GM19468 (cell line): ENCODE results near the gene SRPRB.
"Not testable (repeated sequence)": the region's sequence is repeated elsewhere in the genome, so short reads cannot be mapped to it uniquely, and the experiment has no call there.

Experiments
- ATAC-seq: cut with Tn5 transposase; IDR thresholded peaks from one replicate; pipeline ENCODE4 v1.9.1; 2021; ENCODE audit warnings: mild to moderate bottlenecking, moderate library complexity, moderate number of reproducible peaks; ENCODE audit not compliant: unreplicated experiment; ENCODE audit errors: extremely low read depth

Gene SRPRB

GRCh38 chr3:133777807-133778568 is 27.6 kb upstream of the SRPRB start:
- no peak for ATAC-seq

- no peak for ATAC-seq
These were observed 25.9 kb upstream of the SRPRB start for GRCh38 chr3:133779626-133780203.

DNA sequence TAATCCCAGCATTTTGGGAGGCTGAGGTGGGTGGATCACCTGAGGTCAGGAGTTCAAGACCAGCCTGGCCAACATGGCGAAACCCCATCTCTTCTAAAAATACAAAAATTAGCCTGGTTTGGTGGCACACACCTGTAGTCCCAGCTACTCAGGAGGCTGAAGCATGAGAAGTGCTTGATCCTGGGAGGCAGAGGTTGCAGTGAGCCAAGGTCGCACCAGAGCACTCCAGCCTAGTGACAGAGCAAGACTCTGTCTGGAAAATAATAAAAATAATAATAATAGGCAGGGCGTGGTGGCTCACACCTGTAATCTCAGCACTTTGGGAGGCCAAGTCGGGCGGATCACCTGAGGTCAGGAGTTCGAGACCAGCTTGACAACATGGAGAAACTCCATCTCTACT is 24.9 kb upstream of the SRPRB start:
- ATAC-seq: not testable (repeated sequence)

GRCh38 chr3:133781570-133781969 is 24.0 kb upstream of the SRPRB start:
- no peak for ATAC-seq

- ATAC-seq: no peak
These were observed 23.2 kb upstream of the SRPRB start for GRCh38 chr3:133782454-133782853.

- ATAC-seq: no peak
These were observed 21.9 kb upstream of the SRPRB start for GRCh38 chr3:133783762-133784161.

- ATAC-seq: no peak
These were observed 17.6 kb upstream of the SRPRB start for GRCh38 chr3:133788024-133788423.

DNA sequence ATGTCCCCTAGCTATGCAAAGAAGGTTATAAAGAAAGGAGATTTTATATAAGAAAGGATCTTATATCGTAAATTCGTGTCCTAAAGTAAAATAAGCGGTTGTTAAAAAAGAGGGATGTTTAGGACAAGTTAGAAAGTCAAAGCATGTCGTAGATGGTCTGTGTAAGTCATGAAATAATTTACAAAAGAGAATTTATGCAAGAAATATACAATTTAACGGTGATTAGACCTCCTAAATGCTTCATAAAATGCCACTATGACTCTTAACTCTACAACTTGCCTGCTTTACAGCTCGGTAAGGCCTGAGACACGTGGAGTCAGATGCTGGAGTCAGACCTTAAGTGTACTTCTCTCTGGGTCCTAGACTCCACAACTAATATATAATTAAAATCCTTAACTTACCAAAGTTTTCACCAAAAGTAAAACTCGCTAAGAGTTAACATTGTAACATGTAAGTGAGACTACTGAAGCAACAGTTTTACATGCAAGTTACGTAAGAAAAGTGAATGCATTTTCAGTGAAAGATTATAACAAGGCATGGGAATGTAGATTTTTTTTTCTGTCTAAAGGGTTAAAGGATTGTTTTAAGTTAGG is 13.3 kb upstream of the SRPRB start:
- ATAC-seq: no peak

- no peak for ATAC-seq
These were observed 8.1 kb upstream of the SRPRB start for GRCh38 chr3:133797396-133798105.

- no peak for ATAC-seq
These were observed 5.6 kb upstream of the SRPRB start for GRCh38 chr3:133799794-133800585.

- ATAC-seq: no peak
These were observed 2.1 kb upstream of the SRPRB start for GRCh38 chr3:133803469-133803868.

GRCh38 chr3:133804896-133805295 is 719 bp upstream of the SRPRB start:
- no peak for ATAC-seq

DNA sequence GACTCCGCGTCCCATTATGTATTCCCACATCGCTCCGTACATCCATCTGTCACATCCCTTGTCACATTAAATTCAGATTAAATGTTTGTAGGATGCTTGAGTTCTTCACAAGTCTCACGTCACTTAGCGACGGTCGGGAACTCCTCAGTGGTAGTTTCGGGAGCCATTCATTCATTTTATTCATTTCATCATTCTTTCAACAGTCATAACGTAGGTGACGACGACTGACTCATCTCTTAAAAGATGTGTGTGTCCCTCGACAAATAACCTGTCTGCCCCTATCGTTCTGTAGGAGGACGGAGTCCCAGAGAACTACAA is 272 bp upstream of the SRPRB start:
- no peak for ATAC-seq

DNA sequence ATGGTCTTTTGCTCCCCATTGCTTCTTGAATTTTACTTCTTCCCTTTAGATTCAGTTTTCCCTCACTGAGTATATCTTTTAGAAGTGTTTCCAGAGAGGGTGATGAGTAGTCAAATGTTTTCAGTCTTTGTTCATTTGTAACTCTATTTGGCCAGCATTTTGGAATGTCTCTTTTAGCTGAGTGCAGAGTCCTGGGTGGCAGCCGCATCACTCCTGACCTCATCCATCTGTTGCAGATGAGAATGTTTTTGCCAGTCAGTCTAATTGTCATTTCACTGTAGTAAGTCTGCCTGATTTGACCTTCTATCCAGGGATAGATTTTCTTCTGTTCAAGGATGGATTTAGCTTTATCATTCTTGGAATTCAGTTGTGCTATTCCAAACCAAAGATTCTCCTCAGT is 7.3 kb downstream of the SRPRB start:
- no peak for ATAC-seq

DNA sequence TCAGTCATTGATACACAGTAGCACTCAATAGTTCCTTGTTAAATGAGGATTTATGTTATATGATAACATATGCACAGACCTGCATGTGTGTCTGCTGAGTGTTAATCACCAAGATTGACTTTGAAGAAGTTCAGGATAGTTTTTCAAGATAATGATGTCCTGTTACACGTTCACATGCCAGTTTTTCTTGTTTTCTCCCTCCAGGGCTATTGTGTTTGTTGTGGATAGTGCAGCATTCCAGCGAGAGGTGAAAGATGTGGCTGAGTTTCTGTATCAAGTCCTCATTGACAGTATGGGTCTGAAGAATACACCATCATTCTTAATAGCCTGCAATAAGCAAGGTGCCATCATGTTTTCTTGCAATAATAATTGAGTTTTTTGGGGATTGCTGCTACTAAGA is 9.8 kb downstream of the SRPRB start:
- no peak for ATAC-seq

DNA sequence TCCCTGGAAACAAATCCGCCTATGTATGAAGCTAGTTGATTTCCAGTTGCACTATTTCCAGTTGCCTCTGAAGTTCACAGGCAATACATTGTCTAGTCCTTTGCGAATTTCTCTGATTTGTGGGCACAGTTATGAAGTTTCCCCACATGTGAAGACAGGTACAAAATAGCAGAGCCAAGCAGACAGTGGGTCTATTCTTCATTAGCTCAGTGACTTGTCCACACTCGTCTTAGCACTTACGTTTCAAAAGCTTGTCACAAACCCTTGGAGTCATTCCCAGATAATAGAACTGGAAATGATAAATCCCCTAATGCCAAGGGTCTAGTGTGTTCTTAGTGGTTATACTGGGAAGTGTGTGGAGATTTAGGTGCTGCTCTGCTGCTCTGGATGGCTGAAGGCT is 14.5 kb downstream of the SRPRB start:
- ATAC-seq: no peak

GRCh38 chr3:133820889-133821675 is 15.5 kb downstream of the SRPRB start:
- no peak for ATAC-seq

GRCh38 chr3:133821767-133822638 is 16.4 kb downstream of the SRPRB start:
- ATAC-seq: no peak
